ENCODE data around the gene ATG101.

DNA sequence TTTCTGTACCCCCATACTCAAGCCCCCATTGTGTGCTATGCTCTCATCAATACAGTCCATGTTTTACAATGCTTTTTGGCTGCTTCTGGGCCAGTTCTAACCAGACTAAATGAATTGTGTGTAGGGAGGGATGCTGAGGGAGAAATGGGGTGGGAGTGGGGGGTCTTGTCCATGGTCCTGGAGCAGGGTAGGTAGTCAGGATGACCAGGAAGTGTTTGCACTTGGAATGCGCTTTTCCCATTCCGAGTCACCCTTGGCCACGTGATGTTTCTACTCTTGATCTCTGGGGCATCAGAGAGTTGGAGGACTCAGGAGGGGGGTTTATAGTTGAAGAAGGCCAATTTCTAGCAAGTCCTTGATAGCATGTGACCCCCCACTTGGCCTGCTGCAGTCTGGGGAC is 8.5 kb downstream of the ATG101 start:
- TF ChIP-seq, protein P1, sequence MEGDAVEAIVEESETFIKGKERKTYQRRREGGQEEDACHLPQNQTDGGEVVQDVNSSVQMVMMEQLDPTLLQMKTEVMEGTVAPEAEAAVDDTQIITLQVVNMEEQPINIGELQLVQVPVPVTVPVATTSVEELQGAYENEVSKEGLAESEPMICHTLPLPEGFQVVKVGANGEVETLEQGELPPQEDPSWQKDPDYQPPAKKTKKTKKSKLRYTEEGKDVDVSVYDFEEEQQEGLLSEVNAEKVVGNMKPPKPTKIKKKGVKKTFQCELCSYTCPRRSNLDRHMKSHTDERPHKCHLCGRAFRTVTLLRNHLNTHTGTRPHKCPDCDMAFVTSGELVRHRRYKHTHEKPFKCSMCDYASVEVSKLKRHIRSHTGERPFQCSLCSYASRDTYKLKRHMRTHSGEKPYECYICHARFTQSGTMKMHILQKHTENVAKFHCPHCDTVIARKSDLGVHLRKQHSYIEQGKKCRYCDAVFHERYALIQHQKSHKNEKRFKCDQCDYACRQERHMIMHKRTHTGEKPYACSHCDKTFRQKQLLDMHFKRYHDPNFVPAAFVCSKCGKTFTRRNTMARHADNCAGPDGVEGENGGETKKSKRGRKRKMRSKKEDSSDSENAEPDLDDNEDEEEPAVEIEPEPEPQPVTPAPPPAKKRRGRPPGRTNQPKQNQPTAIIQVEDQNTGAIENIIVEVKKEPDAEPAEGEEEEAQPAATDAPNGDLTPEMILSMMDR (conservative IDR thresholded peaks at IDR 0.05; ENCODE audit: low read depth in 2 of 2), result no peak
- TF ChIP-seq EZH2 (IDR thresholded peaks at IDR 0.05; ENCODE audit: low read depth, unreplicated experiment), result no peak
- TF ChIP-seq POLR2AphosphoS5 (IDR thresholded peaks at IDR 0.05; ENCODE audit: low read depth), result no peak
- no peak for TF ChIP-seq NANOG (IDR thresholded peaks at IDR 0.05; ENCODE audit: borderline replicate concordance)
- TF ChIP-seq JUNB (IDR thresholded peaks at IDR 0.05; ENCODE audit: unreplicated experiment), result no peak
- TF ChIP-seq, protein P2, sequence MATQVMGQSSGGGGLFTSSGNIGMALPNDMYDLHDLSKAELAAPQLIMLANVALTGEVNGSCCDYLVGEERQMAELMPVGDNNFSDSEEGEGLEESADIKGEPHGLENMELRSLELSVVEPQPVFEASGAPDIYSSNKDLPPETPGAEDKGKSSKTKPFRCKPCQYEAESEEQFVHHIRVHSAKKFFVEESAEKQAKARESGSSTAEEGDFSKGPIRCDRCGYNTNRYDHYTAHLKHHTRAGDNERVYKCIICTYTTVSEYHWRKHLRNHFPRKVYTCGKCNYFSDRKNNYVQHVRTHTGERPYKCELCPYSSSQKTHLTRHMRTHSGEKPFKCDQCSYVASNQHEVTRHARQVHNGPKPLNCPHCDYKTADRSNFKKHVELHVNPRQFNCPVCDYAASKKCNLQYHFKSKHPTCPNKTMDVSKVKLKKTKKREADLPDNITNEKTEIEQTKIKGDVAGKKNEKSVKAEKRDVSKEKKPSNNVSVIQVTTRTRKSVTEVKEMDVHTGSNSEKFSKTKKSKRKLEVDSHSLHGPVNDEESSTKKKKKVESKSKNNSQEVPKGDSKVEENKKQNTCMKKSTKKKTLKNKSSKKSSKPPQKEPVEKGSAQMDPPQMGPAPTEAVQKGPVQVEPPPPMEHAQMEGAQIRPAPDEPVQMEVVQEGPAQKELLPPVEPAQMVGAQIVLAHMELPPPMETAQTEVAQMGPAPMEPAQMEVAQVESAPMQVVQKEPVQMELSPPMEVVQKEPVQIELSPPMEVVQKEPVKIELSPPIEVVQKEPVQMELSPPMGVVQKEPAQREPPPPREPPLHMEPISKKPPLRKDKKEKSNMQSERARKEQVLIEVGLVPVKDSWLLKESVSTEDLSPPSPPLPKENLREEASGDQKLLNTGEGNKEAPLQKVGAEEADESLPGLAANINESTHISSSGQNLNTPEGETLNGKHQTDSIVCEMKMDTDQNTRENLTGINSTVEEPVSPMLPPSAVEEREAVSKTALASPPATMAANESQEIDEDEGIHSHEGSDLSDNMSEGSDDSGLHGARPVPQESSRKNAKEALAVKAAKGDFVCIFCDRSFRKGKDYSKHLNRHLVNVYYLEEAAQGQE (IDR thresholded peaks at IDR 0.05; ENCODE audit: unreplicated experiment), result peak; percentile 71
- no peak for TF ChIP-seq CREB1 (CRISPR knock-in tag; IDR thresholded peaks at IDR 0.05; ENCODE audit: low read depth)
- TF ChIP-seq ZNF331 (CRISPR knock-in tag; IDR thresholded peaks at IDR 0.05; ENCODE audit: low read depth), result no peak
